WTC11 (cell line): ENCODE data around the gene ULK4. TPM values are rescaled to one million over a fixed set of nuclear protein-coding genes. Genes with fewer than 3 reads are reported as not detected.
A peak's percentile ranks its signal among the peaks of the same experiment; 100 is the strongest.

Source experiments
- ATAC-seq: fragments of 200-7000 bp; cut with Tn5 transposase; 2 replicates; pipeline ENCODE4 v1.10.0; 2021; ENCODE audit warnings: mild to moderate bottlenecking, moderate library complexity
- CTCF ChIA-PET: fragments of 300-600 bp; sonication (Branson Sonifier 250); formaldehyde crosslinking; loops from one replicate; lab custom pipeline; 2021; ENCODE audit warnings: antibody characterized with exemption; lab: Charles Lee
- POLR2A ChIA-PET: fragments of 350-600 bp; sonication (Branson Sonifier 250); formaldehyde crosslinking; loops from one replicate; lab custom pipeline; 2021; ENCODE audit warnings: antibody characterized with exemption; lab: Charles Lee
- DNase-seq: peaks from one replicate; pipeline ENCODE4 v3.0.0; 2021; ENCODE audit warnings: low spot score
- H3K27ac Mint-ChIP-seq: 2 replicates; pipeline ENCODE4 v1.8.0; 2021; ENCODE audit warnings: mixed read lengths
- H3K27me3 Mint-ChIP-seq: 2 replicates; pipeline ENCODE4 v1.8.0; 2021; ENCODE audit warnings: low read depth, mild to moderate bottlenecking, moderate library complexity, mixed read lengths
- H3K36me3 Mint-ChIP-seq: 2 replicates; pipeline ENCODE4 v1.8.0; 2021; ENCODE audit warnings: mixed read lengths
- H3K4me1 Mint-ChIP-seq: 2 replicates; pipeline ENCODE4 v1.8.0; 2022; ENCODE audit warnings: mixed read lengths
- H3K4me3 Mint-ChIP-seq: 2 replicates; pipeline ENCODE4 v1.8.0; 2021; ENCODE audit warnings: mild to moderate bottlenecking, moderate library complexity, mixed read lengths
- H3K9me3 Mint-ChIP-seq: 2 replicates; pipeline ENCODE4 v1.8.0; 2021; ENCODE audit warnings: mixed read lengths
- ATF1 ChIP-seq: sonication (generic); formaldehyde crosslinking; IDR thresholded peaks from 2 replicates; pipeline ENCODE4 v1.8.1; 2023; ENCODE audit warnings: mild to moderate bottlenecking, moderate library complexity, missing genetic modification reagents
- ELF4 ChIP-seq: sonication (generic); formaldehyde crosslinking; IDR thresholded peaks from 2 replicates; pipeline ENCODE4 v1.8.1; 2022; ENCODE audit warnings: low read depth, mild to moderate bottlenecking, moderate library complexity, missing genetic modification reagents
- FOXP1 ChIP-seq: sonication (generic); formaldehyde crosslinking; IDR thresholded peaks from 2 replicates; pipeline ENCODE4 v1.8.0; 2022; ENCODE audit warnings: missing genetic modification reagents, mild to moderate bottlenecking, moderate library complexity, borderline replicate concordance
- SMAD3 ChIP-seq: sonication (generic); formaldehyde crosslinking; IDR thresholded peaks from 2 replicates; pipeline ENCODE4 v1.8.0; 2022; ENCODE audit warnings: missing genetic modification reagents, mild to moderate bottlenecking, borderline replicate concordance
- SP1 ChIP-seq: sonication (generic); formaldehyde crosslinking; conservative IDR thresholded peaks from 2 replicates; pipeline ENCODE4 v1.8.1; 2022; ENCODE audit warnings: missing genetic modification reagents
- ZNF121 ChIP-seq: sonication (generic); formaldehyde crosslinking; IDR thresholded peaks from 2 replicates; pipeline ENCODE4 v1.8.0; 2023; ENCODE audit warnings: missing genetic modification reagents
- ZNF423 ChIP-seq: fragments of 250-450 bp; sonication (Bioruptor Pico); IDR thresholded peaks from 2 replicates; pipeline ENCODE4 v2.1.2; 2022; ENCODE audit warnings: mild to moderate bottlenecking, moderate library complexity
- total RNA-seq: library from RNA; stranded (reverse); gene quantifications from 3 replicates; pipeline ENCODE4 v1.2.3, GENCODE V29; 2021
- TF ChIP-seq, protein P1 (sequence below): sonication (generic); formaldehyde crosslinking; IDR thresholded peaks from 2 replicates; pipeline ENCODE4 v1.8.0; 2022; ENCODE audit warnings: mild to moderate bottlenecking, missing genetic modification reagents
- TF ChIP-seq, protein P2 (sequence below): sonication (generic); formaldehyde crosslinking; IDR thresholded peaks from 2 replicates; pipeline ENCODE4 v1.8.1; 2022; ENCODE audit warnings: low read depth, mild to moderate bottlenecking, moderate library complexity, missing genetic modification reagents, borderline replicate concordance
- TF ChIP-seq, protein P3 (sequence below): fragments of 200-600 bp; IDR thresholded peaks from 2 replicates; pipeline ENCODE4 v1.8.0; 2022; ENCODE audit warnings: antibody characterized with exemption
- TF ChIP-seq, protein P4 (sequence below): sonication (generic); formaldehyde crosslinking; conservative IDR thresholded peaks from 2 replicates; pipeline ENCODE4 v1.8.1; 2023; ENCODE audit warnings: mild to moderate bottlenecking, low read depth, missing genetic modification reagents, moderate library complexity
- TF ChIP-seq, protein P5 (sequence below): sonication (generic); formaldehyde crosslinking; IDR thresholded peaks from 2 replicates; pipeline ENCODE4 v1.8.0; 2023; ENCODE audit warnings: missing genetic modification reagents
- TF ChIP-seq, protein P6 (sequence below): sonication (generic); formaldehyde crosslinking; IDR thresholded peaks from 2 replicates; pipeline ENCODE4 v1.8.0; 2022; ENCODE audit warnings: missing genetic modification reagents
- TF ChIP-seq, protein P7 (sequence below): fragments of 250-450 bp; sonication (Bioruptor Pico); IDR thresholded peaks from 2 replicates; pipeline ENCODE4 v1.9.0; 2021; ENCODE audit warnings: moderate library complexity, mild to moderate bottlenecking, inconsistent platforms, borderline replicate concordance
- TF ChIP-seq, protein P8 (sequence below): sonication (generic); formaldehyde crosslinking; IDR thresholded peaks from 2 replicates; pipeline ENCODE4 v1.8.1; 2022; ENCODE audit warnings: missing genetic modification reagents, borderline replicate concordance

Gene ULK4
- total RNA-seq, 1 experiment from 2014 or later, result 9.2 TPM

DNA sequence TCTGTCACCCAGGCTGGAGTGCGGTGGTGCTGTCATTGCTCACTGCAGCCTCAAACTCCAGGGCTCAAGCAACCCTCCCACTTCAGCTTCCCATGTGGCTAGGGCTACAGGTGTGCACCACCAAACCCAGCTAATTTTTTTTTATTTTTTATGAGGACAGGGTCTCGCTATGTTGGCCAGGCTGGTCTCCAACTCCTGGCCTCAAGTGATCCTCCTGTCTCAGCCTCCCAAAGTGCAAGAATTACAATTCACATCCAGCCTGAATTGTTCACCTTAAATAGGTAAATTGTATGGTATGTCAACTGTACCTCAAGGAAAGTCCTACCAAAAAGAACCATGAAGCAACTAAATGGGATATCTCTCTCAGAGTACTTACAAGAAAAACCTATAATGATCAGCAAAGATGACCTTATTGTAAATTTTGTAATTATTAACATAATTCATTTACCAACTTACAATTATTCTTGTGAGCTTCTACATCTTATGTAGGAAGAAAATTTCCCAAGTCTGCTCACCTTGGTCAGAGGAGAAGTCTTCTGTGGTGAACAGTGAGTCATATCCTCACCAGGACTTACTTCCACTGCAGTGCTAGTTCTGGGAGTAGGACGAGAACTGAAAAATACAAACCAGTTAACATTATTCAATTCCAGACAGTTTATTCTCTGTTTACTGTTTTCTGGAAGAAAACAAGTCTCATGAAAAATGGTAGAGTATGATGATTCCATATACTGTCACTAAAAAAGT lies 54.4 kb downstream of the ULK4 start:
- no peaks in the 10 kb centered on the region for H3K4me1 Mint-ChIP-seq
- DNase-seq (no peak), ATAC-seq (no peak)
- no peak overlapping the region for H3K4me3 Mint-ChIP-seq
- H3K36me3 Mint-ChIP-seq, result peaks cover 29% of the 10 kb centered on the region
- CTCF ChIA-PET, result no interaction called here
- no peaks in the 10 kb centered on the region for H3K27me3 Mint-ChIP-seq
- POLR2A ChIA-PET, result interaction anchor here (0.6 kb wide), 2 partner anchors 98 to 1597 kb away, joined by 3 read pairs; no protein-coding TSS in a partner anchor
- H3K9me3 Mint-ChIP-seq, result no peaks in the 10 kb centered on the region
- no peak overlapping the region for H3K27ac Mint-ChIP-seq
- TF ChIP-seq, protein P1, sequence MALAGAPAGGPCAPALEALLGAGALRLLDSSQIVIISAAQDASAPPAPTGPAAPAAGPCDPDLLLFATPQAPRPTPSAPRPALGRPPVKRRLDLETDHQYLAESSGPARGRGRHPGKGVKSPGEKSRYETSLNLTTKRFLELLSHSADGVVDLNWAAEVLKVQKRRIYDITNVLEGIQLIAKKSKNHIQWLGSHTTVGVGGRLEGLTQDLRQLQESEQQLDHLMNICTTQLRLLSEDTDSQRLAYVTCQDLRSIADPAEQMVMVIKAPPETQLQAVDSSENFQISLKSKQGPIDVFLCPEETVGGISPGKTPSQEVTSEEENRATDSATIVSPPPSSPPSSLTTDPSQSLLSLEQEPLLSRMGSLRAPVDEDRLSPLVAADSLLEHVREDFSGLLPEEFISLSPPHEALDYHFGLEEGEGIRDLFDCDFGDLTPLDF (CRISPR knock-in tag), result no peak
- TF ChIP-seq ZNF121 (CRISPR knock-in tag), result peak; percentile 60; the same call in 1 of the 2 replicates
- TF ChIP-seq, protein P2, sequence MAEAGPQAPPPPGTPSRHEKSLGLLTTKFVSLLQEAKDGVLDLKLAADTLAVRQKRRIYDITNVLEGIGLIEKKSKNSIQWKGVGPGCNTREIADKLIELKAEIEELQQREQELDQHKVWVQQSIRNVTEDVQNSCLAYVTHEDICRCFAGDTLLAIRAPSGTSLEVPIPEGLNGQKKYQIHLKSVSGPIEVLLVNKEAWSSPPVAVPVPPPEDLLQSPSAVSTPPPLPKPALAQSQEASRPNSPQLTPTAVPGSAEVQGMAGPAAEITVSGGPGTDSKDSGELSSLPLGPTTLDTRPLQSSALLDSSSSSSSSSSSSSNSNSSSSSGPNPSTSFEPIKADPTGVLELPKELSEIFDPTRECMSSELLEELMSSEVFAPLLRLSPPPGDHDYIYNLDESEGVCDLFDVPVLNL (CRISPR knock-in tag), result no peak

DNA sequence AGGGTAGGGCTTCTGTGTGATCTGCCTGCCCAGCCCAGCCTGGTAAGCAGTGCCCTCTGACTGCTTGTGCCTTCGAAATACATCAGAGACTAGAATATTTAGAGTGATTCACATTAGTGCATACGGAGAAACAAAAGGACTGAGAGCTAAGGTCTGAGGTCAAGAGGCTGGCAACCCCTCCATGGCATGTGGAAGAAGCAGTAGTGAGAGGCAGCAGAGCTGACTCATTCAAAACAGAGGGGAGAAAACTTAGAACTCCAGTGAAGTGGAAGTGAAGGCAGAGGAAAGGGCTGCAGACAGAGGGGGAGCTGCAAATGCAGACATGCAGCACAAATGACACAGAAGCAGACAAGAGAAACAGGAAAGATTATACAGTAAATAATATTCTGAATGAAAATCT lies 61.6 kb downstream of the ULK4 start:
- H3K9me3 Mint-ChIP-seq, result no peaks in the 10 kb centered on the region
- ChIA-PET POLR2A (interaction anchor here (0.5 kb wide), 1 partner anchor 197 kb away, joined by 4 read pairs; no protein-coding TSS in a partner anchor), CTCF (interaction anchor here (0.6 kb wide), 1 partner anchor 190 kb away, joined by 3 read pairs; no protein-coding TSS in a partner anchor)
- no peak for TF ChIP-seq ZNF423 (CRISPR knock-in tag)
- TF ChIP-seq, protein P3, sequence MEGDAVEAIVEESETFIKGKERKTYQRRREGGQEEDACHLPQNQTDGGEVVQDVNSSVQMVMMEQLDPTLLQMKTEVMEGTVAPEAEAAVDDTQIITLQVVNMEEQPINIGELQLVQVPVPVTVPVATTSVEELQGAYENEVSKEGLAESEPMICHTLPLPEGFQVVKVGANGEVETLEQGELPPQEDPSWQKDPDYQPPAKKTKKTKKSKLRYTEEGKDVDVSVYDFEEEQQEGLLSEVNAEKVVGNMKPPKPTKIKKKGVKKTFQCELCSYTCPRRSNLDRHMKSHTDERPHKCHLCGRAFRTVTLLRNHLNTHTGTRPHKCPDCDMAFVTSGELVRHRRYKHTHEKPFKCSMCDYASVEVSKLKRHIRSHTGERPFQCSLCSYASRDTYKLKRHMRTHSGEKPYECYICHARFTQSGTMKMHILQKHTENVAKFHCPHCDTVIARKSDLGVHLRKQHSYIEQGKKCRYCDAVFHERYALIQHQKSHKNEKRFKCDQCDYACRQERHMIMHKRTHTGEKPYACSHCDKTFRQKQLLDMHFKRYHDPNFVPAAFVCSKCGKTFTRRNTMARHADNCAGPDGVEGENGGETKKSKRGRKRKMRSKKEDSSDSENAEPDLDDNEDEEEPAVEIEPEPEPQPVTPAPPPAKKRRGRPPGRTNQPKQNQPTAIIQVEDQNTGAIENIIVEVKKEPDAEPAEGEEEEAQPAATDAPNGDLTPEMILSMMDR, result no peak
- no peak for TF ChIP-seq ELF4 (CRISPR knock-in tag)
- no peak for TF ChIP-seq ATF1 (CRISPR knock-in tag)
- H3K36me3 Mint-ChIP-seq, result peaks cover 11% of the 10 kb centered on the region
- no peak for DNase-seq
- ATAC-seq, result no peak
- peak overlapping the region; percentile 23 for H3K27ac Mint-ChIP-seq
- H3K4me1 Mint-ChIP-seq, result no peaks in the 10 kb centered on the region
- no peaks in the 10 kb centered on the region for H3K27me3 Mint-ChIP-seq
- no peak overlapping the region for H3K4me3 Mint-ChIP-seq

DNA sequence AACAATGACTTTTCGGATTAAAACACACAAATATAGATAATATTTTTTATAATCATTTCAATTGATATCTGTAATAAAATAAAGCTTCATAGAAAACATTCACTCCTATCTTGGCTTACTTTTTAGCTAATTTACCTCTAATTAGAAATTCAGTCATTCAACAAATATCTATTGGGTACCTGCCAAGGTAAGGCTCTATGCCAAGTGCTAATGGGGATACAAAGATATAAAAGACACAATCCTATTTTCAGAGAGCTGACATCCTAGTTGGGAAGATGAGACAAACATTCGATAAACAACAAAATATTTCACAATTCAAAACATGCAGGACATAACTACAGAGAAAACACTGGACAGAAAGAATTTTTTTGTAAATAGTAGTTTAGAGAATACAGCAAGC lies 63.3 kb downstream of the ULK4 start:
- Mint-ChIP-seq H3K4me3 (no peak overlapping the region), H3K36me3 (peaks cover 13% of the 10 kb centered on the region), H3K27ac (no peak overlapping the region), H3K27me3 (no peaks in the 10 kb centered on the region), H3K9me3 (no peaks in the 10 kb centered on the region), H3K4me1 (no peaks in the 10 kb centered on the region)
- POLR2A ChIA-PET, result interaction anchor here (0.6 kb wide), 1 partner anchor 10 kb away, joined by 3 read pairs; no protein-coding TSS in a partner anchor
- no peak for DNase-seq
- CTCF ChIA-PET, result interaction anchor here (1.1 to 1.3 kb wide), 2 partner anchors 219 to 293 kb away, joined by 3 read pairs; no protein-coding TSS in a partner anchor
- no peak for ATAC-seq
- TF ChIP-seq, protein P4, sequence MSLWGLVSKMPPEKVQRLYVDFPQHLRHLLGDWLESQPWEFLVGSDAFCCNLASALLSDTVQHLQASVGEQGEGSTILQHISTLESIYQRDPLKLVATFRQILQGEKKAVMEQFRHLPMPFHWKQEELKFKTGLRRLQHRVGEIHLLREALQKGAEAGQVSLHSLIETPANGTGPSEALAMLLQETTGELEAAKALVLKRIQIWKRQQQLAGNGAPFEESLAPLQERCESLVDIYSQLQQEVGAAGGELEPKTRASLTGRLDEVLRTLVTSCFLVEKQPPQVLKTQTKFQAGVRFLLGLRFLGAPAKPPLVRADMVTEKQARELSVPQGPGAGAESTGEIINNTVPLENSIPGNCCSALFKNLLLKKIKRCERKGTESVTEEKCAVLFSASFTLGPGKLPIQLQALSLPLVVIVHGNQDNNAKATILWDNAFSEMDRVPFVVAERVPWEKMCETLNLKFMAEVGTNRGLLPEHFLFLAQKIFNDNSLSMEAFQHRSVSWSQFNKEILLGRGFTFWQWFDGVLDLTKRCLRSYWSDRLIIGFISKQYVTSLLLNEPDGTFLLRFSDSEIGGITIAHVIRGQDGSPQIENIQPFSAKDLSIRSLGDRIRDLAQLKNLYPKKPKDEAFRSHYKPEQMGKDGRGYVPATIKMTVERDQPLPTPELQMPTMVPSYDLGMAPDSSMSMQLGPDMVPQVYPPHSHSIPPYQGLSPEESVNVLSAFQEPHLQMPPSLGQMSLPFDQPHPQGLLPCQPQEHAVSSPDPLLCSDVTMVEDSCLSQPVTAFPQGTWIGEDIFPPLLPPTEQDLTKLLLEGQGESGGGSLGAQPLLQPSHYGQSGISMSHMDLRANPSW, result no peak
- TF ChIP-seq FOXP1 (CRISPR knock-in tag), result no peak
- TF ChIP-seq, protein P5, sequence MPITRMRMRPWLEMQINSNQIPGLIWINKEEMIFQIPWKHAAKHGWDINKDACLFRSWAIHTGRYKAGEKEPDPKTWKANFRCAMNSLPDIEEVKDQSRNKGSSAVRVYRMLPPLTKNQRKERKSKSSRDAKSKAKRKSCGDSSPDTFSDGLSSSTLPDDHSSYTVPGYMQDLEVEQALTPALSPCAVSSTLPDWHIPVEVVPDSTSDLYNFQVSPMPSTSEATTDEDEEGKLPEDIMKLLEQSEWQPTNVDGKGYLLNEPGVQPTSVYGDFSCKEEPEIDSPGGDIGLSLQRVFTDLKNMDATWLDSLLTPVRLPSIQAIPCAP (CRISPR knock-in tag), result no peak
- TF ChIP-seq SMAD3 (CRISPR knock-in tag), result no peak
- TF ChIP-seq, protein P6, sequence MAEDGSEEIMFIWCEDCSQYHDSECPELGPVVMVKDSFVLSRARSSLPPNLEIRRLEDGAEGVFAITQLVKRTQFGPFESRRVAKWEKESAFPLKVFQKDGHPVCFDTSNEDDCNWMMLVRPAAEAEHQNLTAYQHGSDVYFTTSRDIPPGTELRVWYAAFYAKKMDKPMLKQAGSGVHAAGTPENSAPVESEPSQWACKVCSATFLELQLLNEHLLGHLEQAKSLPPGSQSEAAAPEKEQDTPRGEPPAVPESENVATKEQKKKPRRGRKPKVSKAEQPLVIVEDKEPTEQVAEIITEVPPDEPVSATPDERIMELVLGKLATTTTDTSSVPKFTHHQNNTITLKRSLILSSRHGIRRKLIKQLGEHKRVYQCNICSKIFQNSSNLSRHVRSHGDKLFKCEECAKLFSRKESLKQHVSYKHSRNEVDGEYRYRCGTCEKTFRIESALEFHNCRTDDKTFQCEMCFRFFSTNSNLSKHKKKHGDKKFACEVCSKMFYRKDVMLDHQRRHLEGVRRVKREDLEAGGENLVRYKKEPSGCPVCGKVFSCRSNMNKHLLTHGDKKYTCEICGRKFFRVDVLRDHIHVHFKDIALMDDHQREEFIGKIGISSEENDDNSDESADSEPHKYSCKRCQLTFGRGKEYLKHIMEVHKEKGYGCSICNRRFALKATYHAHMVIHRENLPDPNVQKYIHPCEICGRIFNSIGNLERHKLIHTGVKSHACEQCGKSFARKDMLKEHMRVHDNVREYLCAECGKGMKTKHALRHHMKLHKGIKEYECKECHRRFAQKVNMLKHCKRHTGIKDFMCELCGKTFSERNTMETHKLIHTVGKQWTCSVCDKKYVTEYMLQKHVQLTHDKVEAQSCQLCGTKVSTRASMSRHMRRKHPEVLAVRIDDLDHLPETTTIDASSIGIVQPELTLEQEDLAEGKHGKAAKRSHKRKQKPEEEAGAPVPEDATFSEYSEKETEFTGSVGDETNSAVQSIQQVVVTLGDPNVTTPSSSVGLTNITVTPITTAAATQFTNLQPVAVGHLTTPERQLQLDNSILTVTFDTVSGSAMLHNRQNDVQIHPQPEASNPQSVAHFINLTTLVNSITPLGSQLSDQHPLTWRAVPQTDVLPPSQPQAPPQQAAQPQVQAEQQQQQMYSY (CRISPR knock-in tag), result no peak
- no peak for TF ChIP-seq SP1 (CRISPR knock-in tag)
- TF ChIP-seq, protein P7, sequence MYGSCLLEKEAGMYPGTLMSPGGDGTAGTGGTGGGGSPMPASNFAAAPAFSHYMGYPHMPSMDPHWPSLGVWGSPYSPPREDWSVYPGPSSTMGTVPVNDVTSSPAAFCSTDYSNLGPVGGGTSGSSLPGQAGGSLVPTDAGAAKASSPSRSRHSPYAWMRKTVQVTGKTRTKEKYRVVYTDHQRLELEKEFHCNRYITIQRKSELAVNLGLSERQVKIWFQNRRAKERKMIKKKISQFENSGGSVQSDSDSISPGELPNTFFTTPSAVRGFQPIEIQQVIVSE (CRISPR knock-in tag), result no peak
- TF ChIP-seq, protein P8, sequence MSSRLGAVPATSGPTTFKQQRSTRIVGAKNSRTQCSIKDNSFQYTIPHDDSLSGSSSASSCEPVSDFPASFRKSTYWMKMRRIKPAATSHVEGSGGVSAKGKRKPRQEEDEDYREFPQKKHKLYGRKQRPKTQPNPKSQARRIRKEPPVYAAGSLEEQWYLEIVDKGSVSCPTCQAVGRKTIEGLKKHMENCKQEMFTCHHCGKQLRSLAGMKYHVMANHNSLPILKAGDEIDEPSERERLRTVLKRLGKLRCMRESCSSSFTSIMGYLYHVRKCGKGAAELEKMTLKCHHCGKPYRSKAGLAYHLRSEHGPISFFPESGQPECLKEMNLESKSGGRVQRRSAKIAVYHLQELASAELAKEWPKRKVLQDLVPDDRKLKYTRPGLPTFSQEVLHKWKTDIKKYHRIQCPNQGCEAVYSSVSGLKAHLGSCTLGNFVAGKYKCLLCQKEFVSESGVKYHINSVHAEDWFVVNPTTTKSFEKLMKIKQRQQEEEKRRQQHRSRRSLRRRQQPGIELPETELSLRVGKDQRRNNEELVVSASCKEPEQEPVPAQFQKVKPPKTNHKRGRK (CRISPR knock-in tag), result no peak
